GM15510 (cell line): ENCODE measurements around the gene CMSS1.

Experiments
- POLR2A ChIP-seq: IDR thresholded peaks from 3 replicates; pipeline ENCODE4 v1.6.1; 2011; ENCODE audit warnings: borderline replicate concordance; ENCODE audit not compliant: insufficient read length; ENCODE audit errors: extremely low read depth

The CMSS1 gene

DNA sequence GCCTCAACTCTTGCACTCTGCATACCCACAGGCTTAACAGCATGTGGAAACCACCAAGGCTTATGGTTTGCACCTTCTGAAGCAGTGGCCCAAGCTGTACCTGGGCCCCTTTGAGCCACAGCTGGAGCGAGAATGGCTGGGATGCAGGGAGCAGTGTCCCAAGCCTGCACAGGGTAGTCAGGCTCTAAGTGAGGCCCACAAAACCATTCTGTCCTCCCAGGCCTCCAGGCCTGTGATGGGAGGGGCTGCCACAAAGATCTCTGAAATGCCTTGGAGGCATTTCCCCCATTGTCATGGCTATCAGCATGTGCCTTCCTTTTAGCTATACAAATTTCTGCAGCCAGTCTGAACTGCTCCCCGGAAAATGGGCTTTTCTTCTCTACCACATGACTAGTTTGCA, 12.5 kb upstream of the CMSS1 start:
- TF ChIP-seq POLR2A, result no peak

DNA sequence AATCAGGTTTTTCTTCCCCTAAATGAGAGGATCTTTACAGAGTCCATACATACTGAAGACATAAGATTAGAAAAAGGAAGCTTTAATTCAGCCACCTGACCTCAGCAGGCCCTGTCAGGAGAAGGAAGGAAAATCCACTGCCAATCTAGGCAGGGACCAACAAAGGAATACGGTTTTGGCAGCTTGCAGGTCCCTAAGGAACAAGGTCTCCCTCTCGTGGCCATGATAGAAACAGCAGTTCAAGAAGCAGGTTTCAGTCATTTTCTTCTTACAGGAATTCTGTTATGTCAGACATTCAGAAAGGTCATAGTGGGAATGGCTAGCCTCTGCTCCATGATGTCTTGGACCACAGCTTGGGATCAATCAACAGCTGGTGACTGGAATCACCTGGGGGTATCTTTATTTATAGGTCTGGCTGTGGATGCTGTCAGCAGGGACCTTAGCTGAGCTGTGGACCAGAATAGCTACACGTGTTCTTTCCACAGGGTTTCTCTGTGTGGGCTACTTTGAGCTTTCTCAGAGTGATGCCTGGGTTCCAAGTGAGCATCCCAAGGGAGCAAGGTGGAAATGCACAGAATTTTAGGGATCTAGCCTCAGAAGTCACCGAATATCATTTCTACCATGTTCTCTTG, 9.4 kb upstream of the CMSS1 start:
- TF ChIP-seq POLR2A, result no peak

DNA sequence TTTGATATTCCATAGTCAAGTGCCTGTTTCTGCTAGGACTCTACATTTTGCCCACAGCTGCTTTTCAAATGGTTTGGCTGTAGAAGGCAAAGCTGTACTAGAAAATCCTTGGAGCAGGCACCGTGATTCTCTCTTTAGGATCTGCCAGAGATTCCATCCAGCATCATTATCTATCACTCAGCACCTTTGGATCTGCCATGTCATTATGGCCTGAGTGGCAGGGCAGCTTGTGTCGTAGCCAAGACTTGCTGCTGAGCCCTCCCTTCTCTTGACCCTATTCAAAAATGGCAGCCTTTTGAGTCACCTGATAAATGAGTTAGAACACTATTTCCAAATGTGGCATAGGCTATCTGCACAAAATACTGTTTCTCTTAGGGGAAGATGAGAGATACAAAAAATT, 8.1 kb upstream of the CMSS1 start:
- TF ChIP-seq POLR2A, result no peak

DNA sequence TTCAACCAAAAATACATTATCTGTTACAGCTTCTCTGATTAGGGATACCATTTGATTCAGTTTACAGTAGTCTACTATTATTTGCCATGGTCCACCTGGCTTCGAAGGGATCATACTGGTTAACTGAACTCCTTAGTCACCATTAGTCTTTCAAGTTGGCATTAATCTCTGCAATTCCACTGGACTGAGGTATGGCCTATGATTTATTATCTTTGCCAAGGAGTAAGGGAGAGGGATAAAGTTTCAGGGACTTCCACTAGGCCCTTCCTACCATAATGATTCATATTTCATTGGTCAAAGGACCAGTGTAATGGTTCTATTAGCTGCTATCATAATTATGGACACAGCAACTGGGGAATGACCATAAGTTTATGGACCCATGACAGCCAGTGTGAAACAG, 7.3 kb upstream of the CMSS1 start:
- no peak for TF ChIP-seq POLR2A

DNA sequence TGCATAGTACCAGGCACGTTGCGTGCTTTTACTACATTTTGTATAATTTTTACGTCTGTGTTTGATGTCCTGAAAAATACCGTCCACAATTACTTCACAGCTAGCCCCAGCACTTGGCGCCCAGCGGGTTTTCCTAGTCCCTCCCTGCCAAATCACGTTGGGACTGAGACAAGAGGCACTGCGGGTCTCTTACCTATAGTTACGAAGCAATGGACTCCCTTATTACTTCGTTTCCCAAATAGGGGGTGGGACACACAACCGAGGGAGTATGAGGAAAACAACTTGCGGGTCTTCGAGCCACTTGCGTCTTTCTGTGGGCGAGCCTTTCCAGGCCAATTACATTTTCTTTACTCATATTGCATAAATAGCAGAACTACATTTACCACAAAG, 620 bp upstream of the CMSS1 start:
- no peak for TF ChIP-seq POLR2A

- TF ChIP-seq POLR2A, result no peak
Measured at GRCh38 chr3:99818818-99819217, 1.2 kb downstream of the CMSS1 start.

GRCh38 chr3:99823723-99824711, 6.4 kb downstream of the CMSS1 start:
- no peak for TF ChIP-seq POLR2A

DNA sequence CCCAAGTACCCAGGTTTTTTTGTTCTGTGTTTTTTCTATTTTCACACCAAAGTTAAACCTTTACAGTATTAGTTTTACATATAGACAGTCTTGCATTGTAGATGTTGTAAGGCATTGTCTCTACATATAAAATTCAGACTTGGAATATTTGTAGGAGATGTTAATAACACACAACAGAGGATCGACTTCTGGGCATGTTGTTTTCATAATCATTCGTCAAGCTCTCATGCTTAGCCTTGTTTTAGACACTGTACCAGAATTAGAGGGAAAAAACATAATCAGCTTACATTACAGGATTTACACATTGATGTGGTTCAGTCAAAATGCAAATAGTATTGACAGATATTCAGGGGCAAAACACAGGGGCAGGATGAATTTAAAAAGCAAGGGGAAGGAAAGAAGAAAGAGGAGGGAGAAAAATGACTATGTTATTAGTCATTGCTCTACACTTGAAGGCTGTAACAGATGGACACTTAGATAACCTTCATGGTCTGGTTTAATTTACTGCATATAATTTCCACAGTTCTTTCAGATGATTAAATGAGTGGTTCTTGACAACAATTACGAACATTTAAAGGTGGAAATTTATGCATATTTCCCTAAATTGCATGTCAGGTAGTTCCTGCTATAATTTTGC, 7.5 kb downstream of the CMSS1 start:
- no peak for TF ChIP-seq POLR2A

- no peak for TF ChIP-seq POLR2A
Measured at GRCh38 chr3:99829844-99830243, 12.2 kb downstream of the CMSS1 start.

GRCh38 chr3:99833617-99834205, 16.0 kb downstream of the CMSS1 start:
- no peak for TF ChIP-seq POLR2A

- no peak for TF ChIP-seq POLR2A
Measured at GRCh38 chr3:99834211-99834957, 16.7 kb downstream of the CMSS1 start.

GRCh38 chr3:99836681-99837080, 19.0 kb downstream of the CMSS1 start:
- no peak for TF ChIP-seq POLR2A

DNA sequence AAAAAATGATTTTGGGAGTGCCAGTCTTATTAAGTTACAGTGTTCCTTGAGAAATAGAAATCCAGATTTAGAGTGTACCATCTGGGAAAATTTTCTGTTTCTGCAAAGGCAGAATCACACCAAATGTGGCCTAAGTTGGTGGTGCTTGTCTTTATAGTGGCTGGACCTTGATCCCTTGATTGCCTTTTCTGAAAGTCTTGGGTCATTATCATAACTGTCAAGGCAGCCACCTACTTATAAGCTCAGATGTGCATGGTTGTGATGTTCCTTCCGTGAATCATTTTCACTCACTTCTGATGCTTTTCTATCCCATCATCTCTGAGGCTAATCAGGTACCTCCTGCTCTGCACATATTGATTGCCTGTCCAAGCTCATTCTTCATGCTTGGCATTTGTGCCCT, 20.1 kb downstream of the CMSS1 start:
- no peak for TF ChIP-seq POLR2A

GRCh38 chr3:99838755-99839154, 21.1 kb downstream of the CMSS1 start:
- TF ChIP-seq POLR2A, result no peak

DNA sequence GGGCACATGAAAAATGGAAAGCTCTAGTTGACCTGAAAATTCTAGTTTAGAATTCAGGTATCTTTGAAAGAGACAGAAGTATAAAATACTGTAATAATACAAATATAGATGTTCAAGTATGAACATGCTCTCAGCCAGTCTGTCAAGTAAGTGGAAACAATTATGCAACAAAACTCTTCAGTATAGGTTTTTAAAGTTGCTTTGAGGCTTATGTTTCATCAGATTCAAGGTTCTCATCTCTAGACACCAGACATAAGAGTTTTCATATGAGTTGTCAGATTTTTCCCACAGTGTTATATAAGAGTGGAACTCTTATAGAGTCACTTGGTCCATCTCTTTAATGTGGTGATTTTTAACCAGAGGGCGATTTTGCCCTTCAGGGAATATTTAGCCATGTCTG, 22.0 kb downstream of the CMSS1 start:
- no peak for TF ChIP-seq POLR2A

DNA sequence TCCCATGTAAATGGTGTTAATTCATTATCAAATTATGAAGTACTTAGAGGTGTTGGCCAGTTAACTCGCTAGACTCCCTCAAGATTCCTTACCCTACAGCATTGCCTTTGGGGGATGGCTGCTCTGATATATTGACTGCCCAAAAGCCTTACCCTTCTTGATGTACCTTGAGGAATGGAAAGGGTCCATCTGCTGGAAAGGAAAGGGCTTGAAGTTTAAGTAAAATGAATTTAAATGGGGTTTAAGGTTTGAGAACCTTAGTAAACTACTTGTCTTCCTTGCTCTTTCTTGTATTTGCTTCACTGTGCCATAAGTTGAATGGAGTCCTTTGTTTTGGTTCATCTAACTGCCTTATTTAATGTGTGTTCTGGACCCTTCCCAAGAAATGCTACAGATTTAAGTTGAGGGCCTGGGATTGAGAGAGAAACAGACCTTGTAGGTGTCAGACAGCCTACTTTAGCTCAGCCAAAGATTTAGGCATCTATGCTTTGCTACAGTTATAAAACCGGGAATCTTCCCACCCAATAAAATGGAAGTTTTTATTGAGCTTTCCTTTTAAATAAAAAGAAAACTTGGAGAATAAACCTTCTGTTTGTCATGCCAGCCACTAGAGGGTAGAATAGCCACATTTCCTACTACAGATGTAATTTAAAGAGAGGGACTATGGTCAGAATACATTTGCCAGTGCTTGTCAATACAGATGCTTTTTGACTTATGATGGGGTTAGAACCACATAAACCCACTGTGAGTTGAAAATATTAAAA, 25.3 kb downstream of the CMSS1 start:
- TF ChIP-seq POLR2A, result no peak
